ENCODE data around the gene SCG2.
A peak's percentile ranks its signal among the peaks of the same experiment; 100 is the strongest.

Gene SCG2, protein sequence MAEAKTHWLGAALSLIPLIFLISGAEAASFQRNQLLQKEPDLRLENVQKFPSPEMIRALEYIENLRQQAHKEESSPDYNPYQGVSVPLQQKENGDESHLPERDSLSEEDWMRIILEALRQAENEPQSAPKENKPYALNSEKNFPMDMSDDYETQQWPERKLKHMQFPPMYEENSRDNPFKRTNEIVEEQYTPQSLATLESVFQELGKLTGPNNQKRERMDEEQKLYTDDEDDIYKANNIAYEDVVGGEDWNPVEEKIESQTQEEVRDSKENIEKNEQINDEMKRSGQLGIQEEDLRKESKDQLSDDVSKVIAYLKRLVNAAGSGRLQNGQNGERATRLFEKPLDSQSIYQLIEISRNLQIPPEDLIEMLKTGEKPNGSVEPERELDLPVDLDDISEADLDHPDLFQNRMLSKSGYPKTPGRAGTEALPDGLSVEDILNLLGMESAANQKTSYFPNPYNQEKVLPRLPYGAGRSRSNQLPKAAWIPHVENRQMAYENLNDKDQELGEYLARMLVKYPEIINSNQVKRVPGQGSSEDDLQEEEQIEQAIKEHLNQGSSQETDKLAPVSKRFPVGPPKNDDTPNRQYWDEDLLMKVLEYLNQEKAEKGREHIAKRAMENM

DNA sequence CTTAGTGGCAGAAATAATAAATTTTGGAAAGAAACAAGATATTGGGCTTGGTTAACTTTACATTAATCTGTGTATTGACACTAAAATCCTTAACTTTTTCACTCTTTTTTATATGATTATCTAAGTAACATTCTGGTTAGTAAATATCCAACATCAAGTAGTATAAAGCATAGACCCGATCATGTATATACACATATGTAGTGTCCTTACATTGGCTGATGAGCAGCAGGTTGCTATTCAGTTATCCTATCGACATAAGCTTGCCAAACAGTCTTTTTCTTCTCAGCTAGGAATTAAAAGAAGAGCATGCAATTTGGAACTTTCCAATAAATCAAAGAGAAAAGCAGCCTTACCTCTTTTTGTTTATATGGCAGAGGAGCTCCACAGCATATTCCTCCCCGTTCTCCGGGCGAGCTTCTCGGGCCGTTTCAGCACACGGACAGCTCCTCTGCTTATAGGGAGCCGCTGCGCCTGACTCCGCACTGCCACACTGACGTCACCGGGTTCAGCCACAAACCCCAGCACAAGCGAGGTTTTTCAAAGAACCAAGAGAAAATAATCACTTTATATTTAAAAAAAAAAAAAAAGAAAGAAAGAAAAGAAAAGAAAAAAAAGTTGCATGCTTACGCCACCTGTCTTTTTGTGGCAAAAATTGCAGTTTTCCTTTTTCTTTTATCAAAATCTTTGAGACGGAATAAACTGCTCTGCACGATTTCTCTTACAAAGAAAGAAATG is at the start of gene SCG2:
Gene SCG2, minus strand, starts transcription at position 430 of the 735 bp plus-strand sequence. CDS start 3,079 bp downstream, outside the sequence.
- DNase-seq (ENCODE audit: low read depth in 2 of 2) = peak in 1 of 2 donors; percentile 1

DNA sequence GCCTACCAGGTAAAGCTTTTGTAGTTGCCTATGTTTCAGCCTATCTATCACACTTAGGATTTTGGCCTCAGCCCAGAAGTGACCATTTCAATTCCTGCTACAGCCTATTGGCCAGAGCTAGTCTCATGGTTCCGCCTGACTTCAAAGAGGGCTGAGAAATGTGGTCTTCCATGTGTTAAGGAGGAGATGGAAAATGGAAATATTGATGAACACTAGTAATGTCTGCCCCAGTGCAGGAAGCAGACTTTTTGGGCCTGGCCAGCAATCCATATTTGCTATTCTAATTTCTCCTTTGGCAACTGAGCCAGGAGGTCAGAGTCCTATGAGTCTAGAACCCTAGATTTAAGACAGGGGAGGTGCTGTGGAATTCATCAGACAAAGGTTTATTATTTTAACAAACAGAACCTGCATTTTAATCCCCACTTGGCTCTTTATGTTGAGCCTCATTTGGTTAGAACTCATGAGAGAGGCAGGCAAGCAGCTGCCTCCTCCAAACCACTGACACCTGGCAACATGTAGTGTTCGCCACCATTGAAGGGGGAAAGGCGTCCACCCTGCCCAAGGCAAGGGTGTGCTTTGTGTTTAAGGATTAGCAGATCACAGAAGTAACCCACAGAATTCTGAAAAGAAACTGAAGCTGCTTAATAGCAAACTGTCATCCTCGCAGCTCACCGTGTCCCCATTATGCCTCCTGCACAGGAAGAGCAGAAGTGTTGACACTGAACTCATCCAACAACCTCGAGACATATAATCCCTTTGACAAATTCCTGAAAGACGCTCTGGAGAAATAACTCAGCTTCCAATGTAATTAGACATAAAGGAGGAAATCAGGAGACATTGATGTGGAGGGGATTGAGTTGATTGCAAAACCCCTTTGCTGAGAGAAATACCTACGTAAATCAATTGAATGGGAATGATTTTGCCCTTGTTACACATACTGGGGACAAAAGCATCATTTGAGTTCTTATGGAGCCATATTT is 47.7 kb upstream of the SCG2 start:
- DNase-seq (ENCODE audit: low read depth in 2 of 2) = no peak

DNA sequence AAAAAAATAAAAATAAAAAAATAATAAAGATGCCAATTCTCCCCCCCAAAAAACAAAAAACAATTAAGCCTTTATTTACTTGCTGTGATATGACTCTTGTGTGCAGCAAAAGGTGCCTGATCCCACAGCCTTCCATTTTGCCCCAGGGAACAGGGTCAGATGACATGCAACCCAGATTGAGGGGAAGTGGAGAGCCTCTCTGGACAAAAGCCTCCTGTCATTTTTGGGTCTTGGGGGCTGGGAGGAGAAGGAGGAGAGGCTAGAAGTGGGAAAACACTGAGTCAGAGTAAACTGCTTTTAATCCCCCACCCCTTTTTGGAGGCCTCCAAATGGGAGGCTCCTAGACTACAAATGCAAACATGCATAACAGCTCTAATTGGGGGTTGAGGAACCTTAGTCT is 46.6 kb upstream of the SCG2 start:
- no peak for DNase-seq (ENCODE audit: low read depth in 2 of 2)

DNA sequence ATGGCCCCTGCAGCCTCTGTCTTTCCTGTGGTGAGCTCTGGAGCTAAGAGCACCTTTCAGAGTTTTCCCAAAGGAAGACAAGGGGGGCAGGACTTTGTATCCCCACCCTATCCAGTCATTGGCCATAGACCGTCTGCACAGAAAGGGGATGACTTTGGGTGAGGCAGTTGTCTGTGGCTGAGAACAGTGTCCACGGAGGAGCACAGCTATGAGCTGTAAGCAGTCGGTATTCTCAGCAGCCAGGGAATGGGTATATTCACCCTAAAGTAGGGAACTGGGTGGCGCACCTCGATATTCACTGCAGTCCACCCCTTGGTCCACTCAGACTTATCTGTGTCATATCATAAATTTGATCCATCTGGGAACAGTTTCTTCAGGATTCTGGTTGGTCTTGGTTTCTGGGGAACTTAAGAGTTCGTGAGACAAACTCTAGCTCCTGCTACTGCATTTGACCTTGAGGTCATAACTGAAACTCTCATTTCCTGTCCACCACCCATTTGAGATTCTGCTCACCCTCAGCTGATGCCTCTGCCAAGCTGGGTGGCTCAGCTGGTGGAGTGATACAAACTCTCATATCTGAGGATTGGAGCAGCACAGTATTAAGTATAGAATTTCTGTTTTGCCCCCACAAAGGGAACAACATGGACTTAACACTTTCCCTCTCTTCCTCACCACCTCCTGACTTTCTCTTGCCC is 45.2 kb upstream of the SCG2 start:
- DNase-seq (ENCODE audit: low read depth in 2 of 2) = no peak

DNA sequence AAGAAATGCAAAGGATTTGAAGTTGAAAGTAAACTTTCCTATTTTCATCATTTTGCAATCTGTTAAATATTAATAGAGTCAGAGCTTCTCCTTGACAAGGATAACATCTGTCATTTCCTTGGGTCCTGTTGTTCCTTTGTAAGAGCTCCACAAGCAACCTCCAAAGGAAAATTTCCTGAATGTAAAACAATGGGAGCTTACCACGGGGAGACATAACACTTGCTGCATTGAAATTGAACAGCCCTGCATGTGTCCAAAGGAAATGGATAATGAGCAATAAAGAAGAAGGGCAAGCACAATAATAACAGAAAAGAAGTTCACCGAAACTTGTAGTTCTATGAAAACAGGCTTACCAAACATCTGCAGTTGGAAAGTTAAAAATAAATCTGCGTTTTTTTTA is 42.0 kb upstream of the SCG2 start:
- DNase-seq (ENCODE audit: low read depth in 2 of 2) = no peak

DNA sequence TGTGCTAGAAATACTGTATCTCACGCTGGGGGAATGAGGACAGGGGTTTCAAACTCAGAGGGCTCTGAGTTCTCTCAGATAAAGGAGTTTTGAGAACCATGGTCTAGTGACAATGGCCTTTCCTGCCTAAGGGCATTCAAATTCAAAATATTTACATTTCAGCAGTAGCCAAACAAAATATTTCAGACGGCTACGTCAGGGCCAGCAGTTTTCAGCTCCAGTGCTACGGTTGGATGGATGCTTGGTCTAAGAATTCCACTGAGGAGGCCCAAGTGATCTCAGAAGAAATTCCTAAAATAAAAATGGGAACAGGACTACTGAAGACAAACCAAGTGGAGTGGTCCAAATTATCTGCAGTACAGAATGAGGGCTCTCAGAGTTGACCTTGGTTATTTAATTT is 41.1 kb upstream of the SCG2 start:
- DNase-seq (ENCODE audit: low read depth in 2 of 2) = no peak

DNA sequence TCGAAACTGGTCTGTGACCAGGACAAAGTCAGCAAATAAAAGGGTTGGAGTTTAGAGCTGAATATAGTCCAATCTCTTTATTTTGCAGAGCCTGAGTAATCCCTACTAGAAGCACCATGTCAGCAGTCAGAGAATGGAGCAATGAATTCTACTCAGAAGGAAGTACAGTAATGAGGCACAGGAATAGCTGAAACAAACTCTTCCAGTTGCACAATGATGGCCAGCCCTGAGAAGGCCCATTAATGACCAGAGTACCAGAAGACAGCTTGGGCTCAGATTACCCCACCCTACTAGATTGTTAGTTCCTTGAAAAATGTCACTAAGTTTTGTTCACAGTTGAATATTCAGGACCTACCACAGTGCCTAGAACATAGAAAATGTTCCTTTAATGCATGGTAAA is 40.3 kb upstream of the SCG2 start:
- DNase-seq (ENCODE audit: low read depth in 2 of 2) = no peak

DNA sequence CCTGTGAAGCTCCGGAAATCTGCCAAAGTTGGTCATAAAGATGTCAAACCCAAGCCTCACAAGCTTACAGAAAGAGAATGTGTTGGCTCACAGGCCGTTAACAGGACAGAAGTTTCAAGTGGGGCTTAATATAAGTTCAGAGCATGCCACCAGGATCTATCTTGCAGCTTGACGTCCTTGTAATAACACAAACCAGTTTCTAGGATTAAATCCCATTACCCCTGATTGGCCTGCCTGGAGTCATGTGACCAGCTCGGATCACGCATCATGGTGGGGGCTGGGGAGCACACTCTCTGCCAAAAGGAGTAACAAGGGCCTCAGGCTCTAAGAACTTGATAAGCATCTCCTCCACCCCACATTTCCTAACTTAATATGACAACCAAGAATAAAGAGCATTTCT is 38.9 kb upstream of the SCG2 start:
- DNase-seq (ENCODE audit: low read depth in 2 of 2) = no peak

DNA sequence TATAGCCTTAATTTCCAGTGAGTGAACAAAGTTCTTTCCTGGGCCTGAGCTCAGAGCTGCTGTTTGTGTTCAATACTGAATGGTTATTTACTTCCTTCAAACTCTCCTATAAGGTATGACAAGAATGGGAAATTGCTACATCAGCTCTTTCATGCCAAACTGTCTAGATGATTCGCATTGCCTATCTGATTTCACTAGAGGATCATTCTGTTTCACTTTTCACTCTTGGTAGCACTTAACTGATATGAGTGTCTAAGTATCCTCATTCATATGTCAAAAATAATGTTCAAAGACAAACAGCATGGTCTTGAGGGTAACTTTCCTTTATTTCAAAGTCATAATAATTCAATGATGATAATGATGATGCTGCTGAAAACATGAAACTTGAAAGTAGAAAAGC is 32.9 kb upstream of the SCG2 start:
- DNase-seq (ENCODE audit: low read depth in 2 of 2) = no peak

DNA sequence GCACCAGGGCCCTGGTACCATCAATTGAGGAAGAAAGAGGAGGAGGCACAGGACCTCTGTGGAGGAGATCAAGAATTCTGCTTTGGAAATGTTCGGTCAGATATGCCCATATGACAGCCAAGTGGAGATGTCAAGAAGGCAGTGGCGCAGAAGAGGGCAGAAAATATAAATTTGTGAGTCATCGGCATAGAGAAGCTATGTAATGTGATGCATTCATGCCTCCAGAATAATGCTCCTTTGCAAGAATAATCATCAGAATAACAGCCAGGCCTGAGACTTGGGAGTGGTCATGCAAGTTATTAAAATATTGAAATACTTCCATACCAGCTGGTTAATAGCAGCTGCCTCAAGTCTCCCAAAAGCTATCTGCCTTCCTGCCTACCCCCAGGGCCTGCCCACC is 32.1 kb upstream of the SCG2 start:
- DNase-seq (ENCODE audit: low read depth in 2 of 2) = no peak

DNA sequence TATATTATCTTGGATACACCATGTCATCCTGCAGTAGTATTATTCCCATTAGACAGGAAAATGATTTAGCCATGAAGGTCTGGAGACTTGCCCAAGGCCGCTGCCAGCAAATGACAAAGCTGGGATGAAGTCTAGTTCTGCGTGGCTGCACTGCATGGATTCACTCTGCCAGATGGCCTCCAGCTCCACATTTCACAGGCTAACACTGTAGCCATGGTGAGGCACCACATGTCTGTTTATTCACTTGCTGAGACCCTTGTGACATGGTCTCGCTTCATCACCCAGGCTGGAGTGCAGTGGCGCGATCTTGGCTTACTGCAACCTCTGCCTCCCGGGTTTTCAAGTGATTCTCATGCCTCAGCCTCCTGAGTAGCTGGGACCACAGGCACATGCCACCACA is 31.5 kb upstream of the SCG2 start:
- DNase-seq (ENCODE audit: low read depth in 2 of 2) = no peak

DNA sequence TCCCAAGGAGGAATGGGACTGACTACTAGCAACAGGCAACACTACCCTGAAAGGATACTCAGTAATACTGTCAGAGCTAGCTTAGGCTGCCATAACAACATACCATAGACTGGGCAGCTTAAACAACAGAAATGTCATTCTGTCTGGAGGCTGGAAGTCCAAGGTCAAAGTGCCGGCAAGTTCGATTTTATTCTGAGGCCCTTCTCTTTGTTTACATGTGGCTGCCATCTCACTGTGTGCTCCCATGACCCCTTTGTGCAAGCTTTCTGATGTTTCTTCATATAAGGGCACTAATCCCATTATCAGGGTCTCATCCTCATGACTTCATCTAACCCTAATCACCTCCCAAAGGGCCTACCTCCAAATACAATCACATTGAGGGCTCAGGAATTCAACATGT is 30.7 kb upstream of the SCG2 start:
- no peak for DNase-seq (ENCODE audit: low read depth in 2 of 2)

DNA sequence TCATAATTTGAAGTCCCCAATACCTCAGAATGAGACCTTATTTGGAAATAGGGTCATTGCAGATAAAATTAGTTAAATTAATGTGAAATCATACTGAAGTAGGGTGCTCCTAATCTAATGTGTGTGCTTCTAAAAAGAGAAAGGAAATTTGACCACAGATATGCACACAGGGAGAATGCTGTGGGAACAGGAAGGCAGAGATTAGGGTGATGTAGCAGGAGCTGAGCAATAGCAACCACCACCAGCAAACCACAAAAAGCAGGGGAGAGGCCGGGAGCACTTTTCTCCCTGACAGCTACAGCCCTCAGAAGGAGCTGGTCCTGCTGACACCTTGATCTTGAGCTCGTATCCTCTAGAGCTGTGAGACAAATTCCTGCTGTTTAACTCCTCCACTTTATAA is 24.6 kb upstream of the SCG2 start:
- DNase-seq (ENCODE audit: low read depth in 2 of 2) = no peak

DNA sequence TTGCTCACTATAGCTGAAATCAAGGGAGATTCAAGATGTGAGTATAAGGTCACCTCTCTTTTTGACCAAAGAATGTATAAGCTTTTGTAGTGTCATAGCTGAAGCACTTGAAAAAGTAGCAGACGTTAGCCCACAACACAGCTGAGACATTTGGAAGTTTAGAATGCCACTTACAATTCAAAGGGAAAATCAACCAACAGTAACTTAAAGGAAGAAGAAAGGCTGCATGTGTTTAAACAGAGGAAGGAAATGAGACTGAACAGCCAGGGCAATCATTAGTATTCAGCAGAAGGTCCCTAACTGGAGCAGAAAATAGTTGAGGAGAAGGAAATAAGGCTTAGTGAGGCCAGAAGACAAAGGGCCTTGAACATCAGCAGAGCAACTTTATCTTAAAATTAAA is 23.5 kb upstream of the SCG2 start:
- DNase-seq (ENCODE audit: low read depth in 2 of 2) = no peak

DNA sequence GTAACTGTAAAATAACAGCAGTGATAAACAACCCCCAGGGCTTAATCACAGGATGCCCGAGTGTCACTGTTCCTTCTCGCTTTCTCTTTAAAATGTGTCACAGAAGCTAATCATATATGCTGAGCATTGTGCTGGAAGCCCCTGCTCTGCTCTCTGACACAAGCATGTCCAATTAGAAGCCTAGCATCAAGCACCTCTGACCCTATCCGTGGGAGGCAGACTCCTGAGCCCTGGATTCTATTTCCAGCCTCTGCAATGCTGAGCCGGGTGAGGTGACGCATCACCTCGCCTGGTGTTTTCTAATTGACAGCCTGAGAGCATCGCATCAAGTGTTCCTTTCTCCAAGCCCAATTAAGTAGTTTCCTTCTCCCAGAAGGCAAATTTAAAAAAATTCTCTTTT is 19.7 kb upstream of the SCG2 start:
- DNase-seq (ENCODE audit: low read depth in 2 of 2) = no peak

DNA sequence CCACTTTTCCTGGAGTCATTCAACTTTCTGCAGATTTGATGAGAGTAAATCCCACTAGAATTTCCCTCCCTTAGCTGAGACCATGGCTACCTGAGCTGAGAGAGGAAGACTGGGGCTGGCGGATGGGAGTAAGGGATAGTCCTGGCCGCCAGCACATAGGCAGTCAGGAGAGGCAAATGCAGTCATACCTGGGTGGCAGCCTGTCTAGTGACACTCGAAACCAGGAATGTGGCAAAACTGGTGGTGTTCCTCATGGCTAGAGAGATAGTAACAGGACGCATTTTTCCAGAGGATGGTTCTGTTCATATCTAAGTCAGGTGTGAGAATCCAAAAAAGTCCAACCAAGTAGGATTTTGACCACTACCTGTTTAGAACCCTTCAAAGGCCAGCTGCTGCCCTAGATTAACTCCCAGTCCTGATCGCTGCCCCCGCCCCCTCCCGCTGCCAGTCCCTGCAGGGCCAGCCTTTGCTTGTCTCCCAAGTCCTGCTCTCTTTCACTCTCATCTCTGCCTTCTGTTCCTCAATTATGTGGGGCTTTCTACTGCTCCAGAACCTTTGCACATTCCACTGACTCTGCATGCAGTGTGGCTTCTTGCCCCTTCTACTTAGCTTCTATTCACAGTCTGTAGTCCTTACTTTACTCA is 17.4 kb upstream of the SCG2 start:
- DNase-seq (ENCODE audit: low read depth in 2 of 2) = no peak

DNA sequence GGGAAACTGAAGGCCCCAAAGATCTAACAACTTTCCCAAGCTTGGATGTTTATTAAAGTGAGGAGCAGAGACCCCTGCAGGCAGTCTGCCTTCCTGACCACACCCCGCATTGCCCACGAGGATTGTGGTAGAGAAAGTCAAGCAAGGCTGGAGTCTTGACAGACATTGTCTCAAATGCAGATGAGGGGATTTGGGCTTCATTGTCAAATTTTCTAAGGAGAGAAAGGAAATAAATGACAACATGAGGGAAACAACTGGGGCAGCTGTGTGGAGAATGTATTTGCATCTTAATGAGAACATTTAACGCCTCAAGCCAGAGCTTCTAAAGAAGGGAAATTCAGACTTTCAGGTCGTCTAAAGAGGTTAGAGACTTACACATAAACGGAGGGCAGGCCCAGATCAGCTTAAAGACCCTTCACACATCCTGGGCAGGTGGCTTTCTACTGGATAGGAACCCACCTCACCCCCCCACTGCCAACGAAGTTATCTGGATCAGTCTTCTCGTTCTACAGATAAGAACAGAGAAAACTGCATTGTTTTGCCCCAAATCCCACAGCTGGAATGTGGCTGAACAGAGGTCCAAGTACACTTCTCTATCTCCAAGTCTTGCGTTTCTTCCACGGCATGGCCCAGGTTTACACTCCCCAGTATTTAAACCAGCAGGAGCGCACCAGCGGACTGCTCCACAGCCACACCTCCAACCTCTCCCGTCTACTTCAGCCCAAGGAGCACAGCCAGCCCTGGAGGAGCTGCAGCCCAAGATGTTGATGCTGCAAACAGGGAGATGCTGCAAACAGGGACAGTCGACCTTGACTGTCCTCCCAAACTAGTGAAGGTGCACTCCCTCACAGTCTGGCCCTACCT is 16.2 kb upstream of the SCG2 start:
- DNase-seq (ENCODE audit: low read depth in 2 of 2) = no peak

DNA sequence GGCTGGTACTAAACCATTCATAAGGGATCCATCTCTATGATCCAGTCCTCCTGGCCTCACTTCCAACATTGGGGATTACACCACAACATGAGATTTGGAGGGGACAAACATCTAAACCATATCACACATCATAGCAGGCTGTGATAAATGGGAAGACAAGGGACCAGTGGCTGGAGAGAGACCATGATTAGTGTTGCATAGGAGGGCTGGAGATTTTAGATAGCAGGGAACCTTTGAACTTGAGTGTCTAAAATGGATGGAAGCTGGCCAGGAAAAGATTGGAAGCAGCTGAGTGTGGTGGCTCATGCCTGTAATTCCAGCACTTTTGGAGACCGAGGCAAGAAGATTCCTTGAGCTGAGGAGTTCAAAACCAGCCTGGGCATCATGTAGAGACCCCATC is 12.4 kb upstream of the SCG2 start:
- DNase-seq (ENCODE audit: low read depth in 2 of 2) = no peak
